Gastroesophageal sphincter (tissue), 3 donors: ENCODE data around the gene MSH5.

Experiments used
- POLR2A ChIP-seq, 2 donors: fragments of 450-650 bp; IDR thresholded peaks; one replicate each; pipeline ENCODE4 v1.6.1; 2017; ENCODE audit warnings: antibody characterized with exemption in 2 of 2, mild to moderate bottlenecking in 2 of 2, moderate library complexity in 1 of 2
- TF ChIP-seq, protein P1 (sequence below), 4 experiments: fragments of 200-600 bp in 2 of 4; fragments of 450-650 bp in 2 of 4; sonication (generic) in 1 of 4; IDR thresholded peaks; one replicate each; pipeline ENCODE4 v1.5.1; 2017 to 2019; ENCODE audit warnings: antibody characterized with exemption in 4 of 4, mild to moderate bottlenecking in 2 of 4, moderate library complexity in 2 of 4

DNA sequence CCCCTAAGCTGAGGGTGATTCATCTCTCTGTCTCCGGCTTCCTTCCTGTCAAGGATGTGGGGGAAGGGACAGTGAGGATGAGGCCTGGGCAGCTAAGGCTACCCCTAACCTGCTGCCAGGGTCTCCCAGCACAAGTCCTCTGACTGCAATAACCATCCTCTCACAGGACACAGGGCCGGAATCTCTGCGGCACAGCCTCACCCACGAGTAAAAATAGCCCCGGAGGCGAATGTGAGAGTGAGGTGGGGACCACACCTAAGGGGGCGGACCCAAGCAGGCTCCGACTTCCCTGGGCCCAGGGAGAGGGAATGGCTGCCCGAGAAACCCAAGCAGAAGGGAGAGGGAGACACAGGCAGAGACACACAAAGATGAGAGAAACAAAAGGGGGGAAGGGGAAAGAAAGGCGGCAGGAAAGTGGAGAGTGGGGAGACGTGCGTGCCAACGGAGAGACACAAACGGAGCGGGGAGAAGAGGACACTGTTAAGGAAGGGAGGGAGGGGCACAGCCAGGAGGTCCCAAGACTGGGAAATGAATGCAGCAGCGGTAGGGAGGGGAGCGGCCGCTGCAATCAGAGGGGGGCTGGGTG, 4.9 kb upstream of the MSH5 start:
- TF ChIP-seq POLR2A (IDR thresholded peaks at IDR 0.05): peak in 1 of 2 donors; percentile 16
- TF ChIP-seq, protein P1, sequence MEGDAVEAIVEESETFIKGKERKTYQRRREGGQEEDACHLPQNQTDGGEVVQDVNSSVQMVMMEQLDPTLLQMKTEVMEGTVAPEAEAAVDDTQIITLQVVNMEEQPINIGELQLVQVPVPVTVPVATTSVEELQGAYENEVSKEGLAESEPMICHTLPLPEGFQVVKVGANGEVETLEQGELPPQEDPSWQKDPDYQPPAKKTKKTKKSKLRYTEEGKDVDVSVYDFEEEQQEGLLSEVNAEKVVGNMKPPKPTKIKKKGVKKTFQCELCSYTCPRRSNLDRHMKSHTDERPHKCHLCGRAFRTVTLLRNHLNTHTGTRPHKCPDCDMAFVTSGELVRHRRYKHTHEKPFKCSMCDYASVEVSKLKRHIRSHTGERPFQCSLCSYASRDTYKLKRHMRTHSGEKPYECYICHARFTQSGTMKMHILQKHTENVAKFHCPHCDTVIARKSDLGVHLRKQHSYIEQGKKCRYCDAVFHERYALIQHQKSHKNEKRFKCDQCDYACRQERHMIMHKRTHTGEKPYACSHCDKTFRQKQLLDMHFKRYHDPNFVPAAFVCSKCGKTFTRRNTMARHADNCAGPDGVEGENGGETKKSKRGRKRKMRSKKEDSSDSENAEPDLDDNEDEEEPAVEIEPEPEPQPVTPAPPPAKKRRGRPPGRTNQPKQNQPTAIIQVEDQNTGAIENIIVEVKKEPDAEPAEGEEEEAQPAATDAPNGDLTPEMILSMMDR (IDR thresholded peaks at IDR 0.05): no peak
